GM18907 (cell line): ENCODE data around the gene MTRFR.
"Not testable (repeated sequence)": the region's sequence is repeated elsewhere in the genome, so short reads cannot be mapped to it uniquely, and the experiment has no call there.

Experiments used
- ATAC-seq: cut with Tn5 transposase; IDR thresholded peaks from one replicate; pipeline ENCODE4 v1.9.1; 2021; ENCODE audit warnings: mild to moderate bottlenecking, moderate library complexity; ENCODE audit not compliant: unreplicated experiment

The MTRFR gene

DNA sequence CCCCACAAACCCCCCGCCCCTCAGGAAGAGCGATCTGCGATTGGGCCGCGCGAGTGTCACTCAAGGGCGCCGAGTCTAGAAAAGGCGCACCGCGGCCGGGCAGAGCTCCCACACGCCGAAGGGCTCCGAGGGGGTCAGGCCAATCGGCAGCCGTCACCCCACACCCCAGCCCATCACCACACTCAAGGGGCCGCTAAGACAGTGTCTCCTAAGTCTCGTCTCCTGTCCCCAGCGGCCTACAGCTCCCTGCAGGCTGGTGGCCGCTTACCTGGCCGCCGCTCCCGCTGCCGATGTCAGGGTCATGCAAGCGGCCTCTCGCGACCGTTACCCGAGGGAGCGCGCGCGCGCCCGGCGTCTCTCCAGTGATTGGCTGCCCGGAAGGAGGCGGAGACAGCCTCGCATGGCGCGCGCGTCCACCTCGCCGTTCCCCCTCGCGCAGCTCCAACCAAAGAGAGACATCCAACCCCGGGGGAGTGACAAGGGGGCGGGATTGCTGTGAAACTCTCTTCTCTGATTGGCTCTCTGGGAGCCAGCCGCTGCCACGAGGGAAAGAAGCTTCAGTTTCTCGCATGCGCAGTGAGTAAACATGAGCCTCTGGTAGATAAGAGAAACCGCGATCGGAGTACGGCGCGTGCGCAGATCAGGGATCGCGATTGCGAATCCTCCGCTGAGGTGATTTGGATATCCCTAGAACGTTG, at the start of gene MTRFR, which contains the start of gene MPHOSPH9:
Gene MTRFR, plus strand, starts transcription at position 630 of the 698 bp plus-strand sequence. CDS start 20,239 bp downstream, outside the sequence.
Gene MPHOSPH9, minus strand, starts transcription at position 335 of the 698 bp plus-strand sequence. CDS start 2,777 bp downstream, outside the sequence.
- peak; percentile 81 for ATAC-seq

DNA sequence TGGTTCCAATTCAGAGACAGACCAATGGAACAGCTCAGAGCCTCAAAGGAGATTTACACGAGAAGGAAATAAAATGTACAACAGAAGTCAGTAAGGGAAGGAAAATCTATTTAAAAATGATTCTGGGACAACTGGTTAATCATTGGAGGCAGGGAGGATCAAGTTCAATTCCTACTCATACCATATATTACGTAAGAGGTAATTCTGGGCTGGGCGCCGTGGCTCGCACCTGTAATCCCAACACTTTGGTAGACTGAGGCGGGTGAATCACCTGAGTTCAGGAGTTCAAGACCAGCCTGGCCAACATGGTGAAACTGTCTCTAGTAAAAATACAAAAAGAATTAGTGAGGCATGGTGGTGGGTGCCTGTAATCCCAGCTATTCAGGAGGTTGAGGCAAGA, 45.6 kb upstream of the MTRFR start:
- ATAC-seq, result no peak

DNA sequence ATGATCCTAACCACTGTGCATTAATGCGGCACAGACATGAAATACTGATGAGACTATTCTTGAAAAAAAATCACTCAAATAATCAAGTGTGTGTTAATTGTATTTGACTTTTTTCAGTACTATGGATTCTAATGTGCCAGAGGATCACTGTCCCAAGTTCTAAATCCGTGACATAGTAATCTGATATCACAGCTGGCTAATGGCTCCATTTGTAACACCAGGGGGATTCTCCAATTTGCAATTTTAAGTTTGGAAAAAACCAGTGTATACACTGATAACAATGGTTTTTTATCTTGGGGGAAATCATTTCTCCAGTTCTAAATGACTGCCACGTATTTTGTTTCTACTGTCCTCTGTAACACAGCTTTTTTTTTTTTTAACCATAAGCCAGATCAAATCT, 33.3 kb upstream of the MTRFR start:
- no peak for ATAC-seq

DNA sequence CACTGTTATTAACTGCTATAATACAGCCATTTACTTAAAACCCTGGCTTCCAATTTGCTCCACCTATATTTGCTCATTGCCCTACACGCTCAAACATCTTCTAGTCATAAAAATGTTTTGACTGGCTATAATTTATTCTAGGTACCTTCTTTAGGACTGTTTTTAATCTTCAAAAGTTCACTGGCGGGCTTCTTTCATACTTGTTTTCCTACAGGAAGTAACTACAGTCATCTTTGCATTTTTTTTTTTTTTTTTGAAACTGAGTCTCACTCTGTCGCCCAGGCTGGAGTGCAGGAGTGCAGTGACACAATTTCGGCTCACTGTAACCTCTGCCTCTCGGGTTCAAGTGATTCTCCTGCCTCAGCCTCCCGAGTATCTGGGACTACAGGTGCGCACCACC, 32.8 kb upstream of the MTRFR start:
- ATAC-seq, result no peak

DNA sequence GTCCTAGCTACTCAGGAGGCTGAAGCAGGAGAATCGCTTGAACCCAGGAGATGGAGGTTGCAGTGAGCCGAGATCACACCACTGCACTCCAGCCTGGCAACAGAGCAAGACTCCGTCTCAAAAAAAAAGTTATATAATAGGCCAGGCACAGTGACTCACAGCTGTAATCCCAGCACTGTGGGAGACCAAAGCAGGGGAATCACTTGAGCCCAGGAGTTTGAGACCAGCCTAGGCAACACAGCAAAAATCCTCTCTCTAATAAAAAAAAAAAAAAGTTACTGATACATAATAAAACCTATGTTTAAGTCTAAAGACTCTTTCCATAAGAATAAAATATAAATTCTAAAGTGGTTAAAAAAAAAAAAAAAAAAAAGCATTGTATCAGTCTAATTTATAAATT, 26.4 kb upstream of the MTRFR start:
- not testable (repeated sequence) for ATAC-seq

DNA sequence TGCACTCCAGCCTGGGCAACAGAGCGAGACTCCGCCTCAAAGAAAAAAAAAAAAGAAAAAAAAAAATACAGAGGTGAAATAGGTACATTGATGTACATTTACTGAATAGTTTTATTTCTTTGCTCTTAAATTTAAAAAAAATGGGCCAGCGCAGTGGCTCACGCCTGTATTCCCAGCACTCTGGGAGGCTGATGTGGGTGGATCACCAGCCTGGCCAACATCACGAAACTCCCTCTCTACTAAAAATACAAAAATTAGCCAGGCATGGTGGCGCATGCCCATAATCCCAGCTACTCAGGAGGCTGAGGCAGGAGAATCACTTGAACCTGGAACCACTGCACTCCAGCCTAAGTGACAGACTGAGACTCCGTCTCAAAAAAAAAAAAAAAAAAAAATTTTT, 25.4 kb upstream of the MTRFR start:
- ATAC-seq, result not testable (repeated sequence)

DNA sequence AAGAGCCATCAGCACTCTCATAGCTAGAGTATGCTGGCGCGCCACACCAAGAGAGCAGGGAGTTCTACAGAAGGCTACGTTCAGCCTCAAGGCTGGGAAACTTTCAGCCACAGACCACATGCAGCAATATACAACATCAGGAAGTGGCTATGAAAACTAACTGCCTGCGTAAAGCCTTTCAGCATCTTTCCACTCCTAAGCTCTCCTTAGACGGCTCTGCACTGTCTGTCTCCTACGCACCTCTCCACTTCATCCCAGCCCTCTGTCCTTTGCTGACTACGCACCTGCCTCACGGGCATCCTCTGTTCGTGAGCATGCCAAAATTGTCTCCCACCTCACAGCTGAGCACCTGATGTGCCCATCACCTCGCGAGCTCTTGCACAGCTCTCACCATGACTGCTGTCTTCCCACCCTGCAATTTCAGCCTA, 10.0 kb upstream of the MTRFR start:
- peak; percentile 71 for ATAC-seq

DNA sequence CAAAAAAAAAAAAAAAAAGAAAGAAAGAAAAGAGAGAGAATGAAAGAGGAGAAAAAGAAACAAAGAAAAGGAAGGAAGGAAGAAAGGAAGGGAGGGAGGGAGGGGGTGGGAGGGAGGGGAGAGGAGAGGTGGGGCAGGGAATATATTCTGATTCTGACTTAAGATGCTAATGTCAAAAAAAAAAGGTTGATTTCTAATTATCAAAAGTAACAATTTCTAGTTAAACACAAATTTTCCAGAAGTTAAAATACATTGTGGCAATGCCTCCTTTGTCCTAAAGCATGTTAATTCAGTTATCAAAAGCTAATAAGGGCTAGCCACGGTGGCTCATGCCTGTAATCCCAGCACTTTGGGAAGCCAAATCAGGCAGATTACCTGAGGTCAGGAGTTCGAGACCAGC, 7.8 kb upstream of the MTRFR start:
- ATAC-seq, result no peak

DNA sequence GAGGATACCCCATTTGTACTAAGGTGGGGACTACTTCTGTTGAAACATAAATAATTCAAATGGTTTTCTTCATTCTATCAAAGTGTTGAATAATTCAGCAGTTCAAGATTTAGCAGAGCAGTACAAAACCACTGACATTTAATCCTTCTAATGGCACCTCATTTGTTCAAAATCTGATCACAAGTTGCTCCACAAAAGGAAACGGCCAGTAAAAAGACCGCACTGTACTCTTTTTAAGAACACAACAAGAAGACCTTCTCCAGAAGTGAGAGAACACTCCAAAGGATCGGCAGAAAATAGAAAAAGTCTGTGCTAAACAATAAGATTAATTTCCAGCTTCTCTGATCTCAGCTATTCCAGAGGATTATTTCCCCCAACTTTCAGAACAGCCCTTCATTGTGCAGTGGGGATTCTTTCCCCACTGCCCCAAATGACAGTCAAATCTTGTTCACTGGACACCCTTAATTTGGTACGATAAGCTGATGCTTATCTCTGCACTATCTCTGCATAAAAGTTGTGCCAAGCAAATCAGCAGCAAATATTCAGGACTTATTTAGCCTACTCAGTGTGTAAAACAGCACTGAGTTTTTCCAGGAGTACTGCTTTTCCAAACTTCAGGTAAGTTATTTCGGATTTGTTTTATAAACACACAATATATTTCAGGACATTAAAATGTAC, 5.5 kb upstream of the MTRFR start:
- no peak for ATAC-seq

DNA sequence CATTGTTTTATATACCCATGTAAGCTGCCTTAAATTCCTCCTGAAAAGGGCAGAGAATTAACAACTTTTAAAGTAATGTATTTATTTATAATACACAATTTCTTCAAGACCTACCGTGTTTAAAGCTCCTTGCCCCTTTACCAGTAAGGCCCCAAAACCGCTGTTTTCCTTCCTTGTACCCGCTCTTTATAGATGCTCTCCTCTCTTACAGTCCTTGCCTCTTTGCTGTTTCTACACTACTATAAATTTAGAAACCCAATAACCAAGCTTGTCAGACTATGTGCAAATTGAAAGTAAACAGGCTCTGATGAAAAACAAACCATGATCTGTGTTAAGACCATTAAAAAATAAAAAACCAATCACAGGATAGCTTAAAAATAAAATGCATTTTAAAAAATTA, 4.2 kb upstream of the MTRFR start:
- ATAC-seq, result no peak

DNA sequence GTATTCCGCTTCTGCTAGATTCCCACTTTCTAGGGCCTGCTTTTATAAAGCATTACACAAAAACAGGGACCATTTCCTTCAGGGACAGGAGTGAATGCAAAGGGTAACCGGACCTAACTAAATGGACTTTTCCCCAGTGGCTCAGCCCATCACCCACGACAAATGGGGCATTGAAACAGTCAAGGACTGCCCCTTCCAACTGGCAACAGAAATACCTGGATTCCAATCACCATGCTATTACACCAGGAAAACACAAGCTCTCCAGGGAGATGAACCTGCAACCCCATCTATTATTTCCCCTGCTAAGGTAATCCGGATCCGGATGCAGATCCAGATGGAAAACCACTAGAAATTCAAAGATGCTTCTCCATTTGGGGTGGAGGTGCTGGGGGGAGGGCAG, 1.3 kb upstream of the MTRFR start:
- no peak for ATAC-seq

DNA sequence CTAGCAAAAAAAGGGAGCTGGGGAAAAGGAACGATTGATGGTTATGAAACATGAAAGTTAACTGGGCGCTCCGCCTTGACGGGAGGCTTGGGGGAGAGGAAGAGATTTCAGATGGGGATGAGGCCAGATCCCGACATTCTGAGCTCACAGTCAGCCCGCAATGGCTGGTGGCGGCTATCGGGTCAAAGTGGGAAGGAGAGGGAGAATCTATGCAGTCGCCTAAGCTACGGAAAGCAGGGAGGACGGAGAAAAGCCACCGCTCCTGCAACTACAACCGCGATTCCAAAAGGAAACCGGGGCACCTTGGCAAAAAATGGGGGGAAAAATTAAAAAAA, 797 bp upstream of the MTRFR start:
- ATAC-seq, result peak; percentile 6

DNA sequence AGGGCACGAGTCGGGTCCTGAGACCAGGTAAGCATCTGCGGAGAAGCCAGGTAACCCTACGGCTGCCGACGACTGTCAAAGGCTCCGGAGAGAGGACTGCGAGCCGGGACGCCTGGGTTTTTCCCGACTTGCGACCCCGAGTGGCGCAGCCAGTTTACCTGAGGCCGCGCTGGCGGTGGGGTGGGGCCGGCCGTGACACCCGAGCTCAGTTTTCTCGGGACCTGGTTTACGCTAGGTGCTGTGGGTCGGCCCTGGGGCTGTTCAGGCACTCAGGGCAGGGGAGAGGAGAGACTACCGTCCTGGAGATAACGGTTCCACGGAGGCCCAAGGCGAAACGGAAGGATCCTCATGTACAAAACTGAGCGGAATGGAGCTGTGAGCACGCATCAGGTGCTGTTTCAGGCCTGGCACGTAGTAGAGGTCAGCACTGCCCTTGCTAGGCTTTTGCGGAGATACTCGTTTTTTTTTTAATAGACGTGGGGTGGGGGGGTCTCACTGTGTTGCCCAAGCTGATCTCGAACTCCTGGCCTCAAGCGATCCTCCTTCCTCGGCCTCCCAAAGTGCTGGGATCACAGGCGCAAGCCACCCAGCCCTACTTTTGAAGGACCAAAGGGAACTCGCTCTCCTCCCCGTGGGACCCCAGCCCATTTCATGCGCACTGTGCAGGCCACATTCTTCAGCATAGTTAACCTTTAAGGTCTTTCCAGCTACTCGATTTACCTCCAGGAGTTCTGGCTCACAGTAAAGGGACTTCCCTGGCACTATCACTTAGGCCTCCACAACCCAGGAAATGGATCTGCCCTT, 471 bp downstream of the MTRFR start:
- ATAC-seq, result peak; percentile 19

DNA sequence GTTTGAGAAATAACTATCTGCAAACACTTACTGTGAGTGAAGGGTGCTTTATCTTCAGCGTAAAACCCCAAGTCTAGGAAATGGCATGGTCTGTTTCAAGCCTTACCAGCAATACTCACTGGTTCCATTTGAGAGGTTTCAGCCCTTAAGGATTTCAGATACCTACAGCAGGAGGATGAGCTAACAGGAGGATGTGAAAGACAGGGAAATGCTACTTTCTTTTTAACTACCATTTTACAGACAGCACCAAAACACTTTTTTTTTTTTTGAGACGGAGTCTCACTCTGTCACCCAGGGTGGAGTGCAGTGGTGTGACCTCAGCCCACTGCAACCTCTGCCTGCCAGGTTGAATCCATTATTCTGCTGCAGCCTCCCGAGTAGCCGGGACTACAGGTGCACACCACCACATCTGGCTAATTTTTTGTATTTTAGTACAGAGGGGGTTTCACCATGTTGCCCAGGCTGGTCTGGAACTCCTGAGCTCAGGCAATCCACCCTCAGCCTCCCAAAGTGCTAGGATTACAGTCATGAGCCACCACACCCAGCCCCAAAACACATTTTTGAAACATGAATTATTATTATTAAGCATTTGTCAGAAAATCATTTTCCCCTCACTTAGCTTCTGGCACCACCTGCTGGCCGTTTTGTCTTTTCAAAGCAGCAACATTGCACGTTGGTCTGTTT, 4.6 kb downstream of the MTRFR start:
- no peak for ATAC-seq

DNA sequence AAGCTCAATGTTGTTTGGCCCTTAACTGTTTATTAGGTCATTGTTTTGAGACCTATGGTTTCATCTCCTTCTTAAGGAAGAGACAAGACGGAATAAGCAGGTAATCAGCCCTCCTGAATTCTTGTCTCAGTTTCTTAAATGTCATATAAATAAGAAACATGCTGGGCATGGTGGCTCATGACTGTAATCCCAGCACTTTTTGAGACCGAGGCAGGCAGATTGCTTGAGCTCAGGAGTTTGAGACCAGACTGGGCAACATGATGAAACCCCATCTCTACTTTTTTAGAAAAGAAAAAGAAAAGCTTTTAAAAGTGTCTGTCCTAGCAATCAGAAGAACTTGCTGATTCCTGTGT, 5.1 kb downstream of the MTRFR start:
- no peak for ATAC-seq

DNA sequence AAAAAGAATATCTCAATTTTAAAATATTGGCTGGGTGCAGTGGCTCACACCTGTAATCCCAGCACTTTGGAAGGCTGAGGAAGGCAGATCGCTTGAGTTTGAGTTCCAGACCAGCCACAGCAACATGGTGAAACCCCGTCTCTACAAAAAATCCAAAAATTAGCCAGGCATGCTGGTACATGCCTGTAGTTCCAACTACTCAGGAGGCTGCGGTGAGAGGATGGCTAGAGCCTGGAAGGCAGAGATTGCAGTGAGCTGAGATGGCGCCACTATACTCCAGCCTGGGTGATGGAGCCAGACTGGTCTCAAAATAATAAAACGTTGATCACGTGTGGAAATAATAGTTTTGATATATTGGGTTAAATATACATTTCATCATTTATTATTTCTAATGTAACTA, 5.7 kb downstream of the MTRFR start:
- no peak for ATAC-seq

DNA sequence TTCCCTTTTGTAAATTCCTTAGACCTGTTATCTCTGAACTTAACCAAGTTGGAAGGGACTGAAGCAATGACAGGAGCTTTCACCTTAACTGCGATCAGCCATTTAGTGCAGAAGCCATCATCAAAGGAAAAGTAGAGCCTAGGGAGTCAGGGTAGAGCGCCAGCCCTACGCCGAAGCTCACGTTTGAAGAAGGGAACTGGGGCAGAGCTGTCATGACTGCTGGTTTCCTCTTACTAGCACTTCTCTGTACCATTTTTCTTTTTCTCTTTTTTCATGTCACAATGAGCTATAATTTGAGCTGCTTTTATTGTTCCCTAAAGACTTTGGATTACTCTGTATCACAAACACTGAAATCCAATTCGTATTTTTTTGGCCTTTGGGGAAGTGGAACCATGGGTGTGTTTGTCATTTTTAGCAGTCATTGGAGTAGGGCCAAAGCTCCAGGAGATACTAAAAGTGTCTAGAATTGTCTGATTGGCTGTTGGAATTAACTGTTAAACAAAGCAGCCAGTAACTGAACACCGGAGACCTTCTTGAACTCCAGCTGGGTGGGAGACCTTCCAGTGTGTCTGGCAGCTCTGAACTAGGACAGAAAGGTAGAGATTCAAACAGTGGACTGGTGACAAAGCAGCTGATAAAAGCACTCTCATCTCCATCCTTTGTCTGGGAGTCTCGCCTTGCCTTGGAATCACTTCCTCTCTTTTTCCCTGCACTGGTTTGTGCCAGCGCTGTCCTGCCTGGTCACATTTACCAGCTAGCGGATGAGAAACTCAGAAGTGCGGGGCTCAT, 9.1 kb downstream of the MTRFR start:
- no peak for ATAC-seq

DNA sequence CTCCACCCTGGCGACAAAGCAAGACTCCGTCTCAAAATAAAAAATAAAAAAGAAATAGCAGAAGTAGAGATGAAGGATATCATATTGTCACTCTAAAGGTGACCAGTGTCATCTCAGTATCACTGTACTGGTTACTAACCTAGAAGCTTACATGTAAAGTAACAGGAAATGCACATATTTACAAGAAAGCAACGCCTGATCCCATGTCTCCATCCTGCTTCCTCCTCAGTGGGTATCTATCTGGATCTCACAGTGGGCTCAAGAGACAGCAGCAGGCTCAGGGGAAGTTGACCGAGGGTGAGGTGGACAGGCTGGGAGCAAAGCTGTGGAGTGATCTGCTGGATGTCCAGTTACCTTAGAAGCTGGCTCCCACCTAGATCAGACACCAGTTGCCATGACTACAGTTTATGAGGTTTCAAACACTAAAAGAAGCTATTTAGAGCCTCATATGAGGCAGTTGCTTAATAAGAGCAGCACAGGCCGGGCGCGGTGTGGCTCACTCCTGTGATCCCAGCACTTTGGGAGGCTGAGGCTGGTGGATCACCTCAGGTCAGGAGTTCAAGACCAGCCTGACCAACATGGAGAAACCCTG, 10.5 kb downstream of the MTRFR start:
- no peak for ATAC-seq

DNA sequence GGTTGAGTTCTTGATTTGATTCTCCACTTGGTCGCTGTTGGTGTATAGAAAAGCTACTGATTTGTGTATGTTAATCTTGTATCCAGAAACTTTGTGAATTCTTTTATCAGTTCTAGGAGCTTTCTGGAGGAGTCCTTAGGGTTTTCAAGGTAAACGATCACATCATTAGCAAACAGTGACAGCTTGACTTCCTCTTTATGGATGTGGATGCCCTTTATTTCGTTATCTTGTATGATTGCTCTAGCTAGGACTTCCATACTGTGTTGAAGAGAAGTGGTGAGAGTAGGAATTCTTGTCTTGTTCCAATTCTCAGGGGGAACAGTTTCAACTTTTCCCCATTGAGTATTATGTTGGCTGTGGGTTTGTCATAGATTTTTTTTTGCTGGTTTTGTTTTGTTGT, 12.4 kb downstream of the MTRFR start:
- ATAC-seq, result no peak

DNA sequence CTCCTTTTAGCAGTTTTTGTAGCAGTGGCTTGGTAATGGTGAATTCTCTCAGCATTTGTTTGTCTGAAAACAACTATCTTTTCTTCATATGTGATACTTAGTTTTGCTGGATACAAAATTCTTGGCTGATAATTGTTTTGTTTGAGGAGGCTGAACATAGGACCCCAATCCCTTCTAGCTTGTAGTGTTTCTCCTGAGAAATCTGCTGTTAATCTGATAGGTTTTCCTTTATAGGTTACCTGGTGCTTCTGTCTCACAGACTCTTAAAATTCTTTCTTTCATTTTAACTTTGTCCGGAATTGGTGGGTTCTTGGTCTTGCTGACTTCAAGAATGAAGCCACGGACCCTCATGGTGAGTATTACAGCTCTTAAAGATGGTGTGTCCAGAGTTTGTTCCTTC, 14.9 kb downstream of the MTRFR start:
- not testable (repeated sequence) for ATAC-seq
